CD14-positive monocyte (primary cell): Measurements from ENCODE around the gene ZNF710. TPM values are rescaled to one million over a fixed set of nuclear protein-coding genes. Genes with fewer than 3 reads are reported as not detected.

Experiments
- DNase-seq, 3 donors: peaks; one replicate each; pipeline ENCODE4 v3.0.0-alpha.2; 2011 to 2022
- H2AFZ ChIP-seq: 2 replicates; pipeline ENCODE4 v1.6.0; 2012; ENCODE audit warnings: mild to moderate bottlenecking, low read depth, low read length, inconsistent platforms; ENCODE audit not compliant: insufficient read depth, poor library complexity, severe bottlenecking
- H3K27ac ChIP-seq, 2 donors: 1 replicate in 1 of 2; 2 replicates in 1 of 2; pipeline ENCODE4 v1.5.1; 2012 to 2013; ENCODE audit warnings: low read length in 2 of 2, control low read depth in 1 of 2, inconsistent platforms in 1 of 2, low read depth in 1 of 2, mild to moderate bottlenecking in 1 of 2
- H3K27me3 ChIP-seq, 2 donors: one replicate each; pipeline versions ENCODE4 v1.6.0 to v1.6.1; 2011 to 2013; ENCODE audit warnings: low read length in 2 of 2; ENCODE audit not compliant: control insufficient read depth in 2 of 2, insufficient read depth in 2 of 2
- H3K36me3 ChIP-seq, 2 donors: replicated peaks in 1 of 2; 1 replicate in 1 of 2; 2 replicates in 1 of 2; pipeline versions ENCODE4 v1.5.1 to v1.6.1; 2012 to 2013; ENCODE audit warnings: low read length in 2 of 2, control low read depth in 1 of 2, inconsistent platforms in 1 of 2, mild to moderate bottlenecking in 1 of 2; ENCODE audit not compliant: insufficient read depth in 2 of 2, control insufficient read depth in 1 of 2
- H3K4me1 ChIP-seq, 2 donors: 1 replicate in 1 of 2; 2 replicates in 1 of 2; pipeline versions ENCODE4 v1.5.1 to v1.6.1; 2012 to 2013; ENCODE audit warnings: low read length in 2 of 2, control low read depth in 1 of 2, inconsistent platforms in 1 of 2, mild to moderate bottlenecking in 1 of 2, moderate library complexity in 1 of 2; ENCODE audit not compliant: insufficient read depth in 2 of 2, control insufficient read depth in 1 of 2
- H3K4me2 ChIP-seq: replicated peaks from 2 replicates; pipeline ENCODE3; 2012; ENCODE audit warnings: low read length, moderate library complexity, mild to moderate bottlenecking; ENCODE audit not compliant: poor library complexity, severe bottlenecking; ENCODE audit errors: extremely low read depth
- H3K4me3 ChIP-seq, 3 experiments: fragments of 200-600 bp in 1 of 3; sonication (generic) in 1 of 3; replicated peaks in 1 of 3; 1 replicate in 2 of 3; 2 replicates in 1 of 3; pipeline ENCODE4 v1.5.1; 2011 to 2013; ENCODE audit warnings: low read length in 3 of 3, mild to moderate bottlenecking in 3 of 3, control low read depth in 2 of 3, low read depth in 2 of 3, inconsistent platforms in 1 of 3, moderate library complexity in 1 of 3
- H3K79me2 ChIP-seq: 2 replicates; pipeline ENCODE4 v1.6.0; 2012; ENCODE audit warnings: mild to moderate bottlenecking, control low read depth, inconsistent platforms, low read length, moderate library complexity; ENCODE audit not compliant: insufficient read depth
- H3K9ac ChIP-seq: 2 replicates; pipeline ENCODE4 v1.6.0; 2017; ENCODE audit warnings: low read length, mild to moderate bottlenecking; ENCODE audit not compliant: insufficient read depth, poor library complexity, severe bottlenecking
- H3K9me3 ChIP-seq, 2 donors: replicated peaks in 1 of 2; 1 replicate in 1 of 2; 2 replicates in 1 of 2; pipeline versions ENCODE4 v1.5.1 to v1.6.1; 2012 to 2013; ENCODE audit warnings: low read length in 2 of 2, control low read depth in 1 of 2; ENCODE audit not compliant: control insufficient read depth in 1 of 2, insufficient read depth in 1 of 2
- H4K20me1 ChIP-seq: 2 replicates; pipeline ENCODE4 v1.6.0; 2012; ENCODE audit warnings: mild to moderate bottlenecking, low read length, control low read depth, moderate library complexity; ENCODE audit not compliant: insufficient read depth
- H3K27ac Mint-ChIP-seq, 7 donors: one replicate each; pipeline ENCODE4 v1.8.0; 2020; ENCODE audit warnings: mild to moderate bottlenecking in 7 of 7, mixed read lengths in 7 of 7, moderate library complexity in 6 of 7, inconsistent platforms in 2 of 7
- H3K27me3 Mint-ChIP-seq, 3 donors: one replicate each; pipeline ENCODE4 v1.8.0; 2021 to 2022; ENCODE audit warnings: low read depth in 3 of 3, mild to moderate bottlenecking in 3 of 3, mixed read lengths in 3 of 3, moderate library complexity in 3 of 3, inconsistent platforms in 1 of 3
- H3K36me3 Mint-ChIP-seq, 2 donors: one replicate each; pipeline ENCODE4 v1.8.0; 2020; ENCODE audit warnings: mixed read lengths in 2 of 2, inconsistent platforms in 1 of 2, mild to moderate bottlenecking in 1 of 2
- H3K4me1 Mint-ChIP-seq: one replicate; pipeline ENCODE4 v1.8.0; 2020; ENCODE audit warnings: mild to moderate bottlenecking, mixed read lengths
- H3K4me3 Mint-ChIP-seq, 2 donors: one replicate each; pipeline ENCODE4 v1.8.0; 2020; ENCODE audit warnings: mild to moderate bottlenecking in 2 of 2, mixed read lengths in 2 of 2, moderate library complexity in 1 of 2
- H3K9me3 Mint-ChIP-seq, 7 donors: one replicate each; pipeline ENCODE4 v1.8.0; 2020 to 2022; ENCODE audit warnings: mixed read lengths in 7 of 7, mild to moderate bottlenecking in 6 of 7, moderate library complexity in 6 of 7, inconsistent platforms in 2 of 7
- CTCF ChIP-seq: fragments of 200-600 bp; IDR thresholded peaks from one replicate; pipeline ENCODE4 v1.8.0; 2022; ENCODE audit warnings: antibody characterized with exemption, mild to moderate bottlenecking
- WGBS: methylation state at CpG from one replicate; pipeline ENCODE4 v1.1.5; 2013; ENCODE audit warnings: missing lambda C conversion rate; ENCODE audit not compliant: insufficient coverage; 5-methylcytosine and 5-hydroxymethylcytosine counted together
- intact Hi-C, 2 donors: fragments of 100-400 bp; cut with micrococcal nuclease; formaldehyde crosslinking; loops; one replicate each; pipeline versions ENCODE4 v1.15.0 to v1.15.1; 2023
- polyA plus RNA-seq, 3 donors: library from polyadenylated mRNA; depleted of rRNA in 1 of 3; unstranded in 2 of 3; stranded (reverse) in 1 of 3; fragments of 300-500 nt in 2 of 3; fragments of >200 nt in 1 of 3; fragmentation: Illumina TruSeq in 2 of 3; gene quantifications; 1 replicate in 2 of 3; 2 replicates in 1 of 3; pipeline ENCODE4 v1.2.3, GENCODE V29; 2012 to 2021

ZNF710 gene
- polyA plus RNA-seq, 3 donors: 3.4 to 45.6 (median 4.8) TPM

DNA sequence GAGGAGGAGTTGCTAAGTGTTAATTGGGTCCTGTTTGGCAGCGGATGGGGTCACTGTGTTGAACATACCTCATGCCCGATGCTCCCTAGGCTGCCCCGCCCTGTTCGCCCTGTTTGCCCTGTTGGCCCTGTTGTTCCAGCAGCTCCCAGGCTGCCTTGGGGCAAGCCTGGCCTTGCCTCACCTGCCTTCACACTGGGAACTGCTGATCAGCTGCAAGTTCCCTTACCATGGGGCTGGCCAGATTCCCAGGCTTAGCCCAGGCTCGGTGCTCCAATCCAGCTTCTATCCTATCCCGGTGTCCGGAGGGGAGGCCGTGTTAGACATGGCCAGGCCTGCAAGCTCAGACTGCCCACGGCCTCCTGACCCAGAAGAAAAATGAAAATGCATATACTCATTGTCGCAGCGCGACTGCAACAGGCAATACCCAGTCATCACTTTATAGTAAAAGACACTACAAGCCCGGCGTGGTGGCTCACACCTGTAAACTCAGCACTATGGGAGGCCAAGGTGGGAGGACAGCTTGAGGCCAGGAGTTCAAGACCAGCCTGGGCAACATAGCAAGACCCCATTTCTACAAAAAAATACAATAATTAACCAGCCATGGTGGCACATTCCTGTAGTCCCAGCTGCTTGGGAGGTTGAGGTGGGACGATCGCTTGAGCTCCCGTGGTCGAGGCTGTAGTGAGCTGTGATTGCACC is 42.9 kb upstream of the ZNF710 start:
- H3K27ac ChIP-seq: no peak overlapping the region
- Mint-ChIP-seq H3K4me3 (no peak overlapping the region), H3K9me3 (peaks cover 0 to 8% (median 6%) of the 10 kb centered on the region in 7 donors), H3K27ac (peak overlapping the region in 1 of 7 donors; percentile 40), H3K4me1 (peaks cover 16% of the 10 kb centered on the region), H3K36me3 (no peaks in the 10 kb centered on the region), H3K27me3 (peaks cover 0 to 5% (median 1%) of the 10 kb centered on the region in 3 donors)
- H3K9ac ChIP-seq: no peak overlapping the region
- H3K4me1 ChIP-seq: peaks cover 11 to 16% of the 10 kb centered on the region in 2 donors
- no peak overlapping the region for H2AFZ ChIP-seq
- WGBS: 97% methylated on average over 10 of the region's 18 CpGs
- intact Hi-C loops: no loop called here
- H3K27me3 ChIP-seq: no peaks in the 10 kb centered on the region
- no peak overlapping the region for H3K4me3 ChIP-seq
- no peaks in the 10 kb centered on the region for H3K36me3 ChIP-seq
- no peaks in the 10 kb centered on the region for H4K20me1 ChIP-seq
- TF ChIP-seq CTCF: no peak
- no peak overlapping the region for H3K4me2 ChIP-seq
- H3K9me3 ChIP-seq: no peaks in the 10 kb centered on the region
- no peak for DNase-seq
- H3K79me2 ChIP-seq: no peaks in the 10 kb centered on the region

DNA sequence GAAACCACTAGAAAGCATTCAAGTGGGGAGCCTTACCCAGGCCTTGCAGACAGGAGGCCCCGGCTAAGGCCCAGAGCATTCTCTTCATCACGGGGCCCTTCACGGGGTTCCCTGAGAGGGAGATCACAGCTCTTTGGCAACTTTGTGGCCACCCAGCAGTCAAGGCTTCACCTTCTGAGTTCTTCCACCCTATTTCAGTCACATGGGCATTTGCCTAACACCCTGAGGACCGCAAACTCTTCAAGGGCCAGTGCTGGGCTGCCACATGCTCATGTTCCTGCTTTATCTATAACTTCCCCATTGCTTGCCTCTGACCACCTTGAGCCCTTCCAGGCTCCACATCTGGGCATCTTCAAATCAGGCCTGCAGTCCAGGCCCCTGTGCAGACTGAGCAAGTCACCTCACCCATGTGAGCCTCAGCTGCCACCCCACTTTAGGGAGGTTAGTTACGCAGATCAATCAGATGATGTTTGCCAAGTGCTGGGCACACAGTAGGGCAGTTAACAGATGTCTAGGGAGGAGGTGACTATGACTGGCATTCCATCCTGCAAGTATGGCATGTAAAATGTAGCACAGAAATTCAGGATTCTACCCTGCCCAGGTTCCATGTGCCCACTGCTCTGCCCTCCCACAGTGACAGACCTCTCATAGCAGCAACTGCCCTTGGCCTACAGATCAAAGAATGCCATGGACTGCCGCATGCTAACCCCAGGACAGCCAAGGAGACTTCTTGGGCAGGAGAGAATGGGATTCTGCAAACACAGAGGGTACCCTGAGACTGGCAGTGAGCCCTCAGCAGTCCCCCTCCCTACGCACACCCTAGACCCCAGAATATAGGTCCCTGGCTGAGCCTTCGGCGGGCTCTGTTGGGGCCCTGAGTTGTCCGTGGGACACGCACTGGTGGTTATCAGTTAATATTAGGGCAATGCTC is 37.6 kb upstream of the ZNF710 start:
- WGBS: 20% methylated on average over 5 of the region's 11 CpGs
- peak overlapping the region; percentile 54 to 87 (median 81) for H3K27ac Mint-ChIP-seq
- DNase-seq: peak; percentile 81 to 88 (median 81)

More for the DNA sequence above, 37.6 kb upstream of the ZNF710 start:
- H3K27me3 Mint-ChIP-seq: peaks cover 0 to 1% (median 0%) of the 10 kb centered on the region in 3 donors
- H3K36me3 Mint-ChIP-seq: no peaks in the 10 kb centered on the region
- no peaks in the 10 kb centered on the region for H4K20me1 ChIP-seq
- H3K4me3 ChIP-seq: no peak overlapping the region
- H2AFZ ChIP-seq: no peak overlapping the region
- H3K27me3 ChIP-seq: no peaks in the 10 kb centered on the region
- peaks cover 39 to 45% of the 10 kb centered on the region in 2 donors for H3K4me1 ChIP-seq
- H3K9me3 ChIP-seq: no peaks in the 10 kb centered on the region
- intact Hi-C loops: loop anchor here in 1 of 2 donors (5.0 kb wide), 1 partner anchor 51 kb away; the partner anchor contains the start of gene ARPIN
- no peak overlapping the region for H3K9ac ChIP-seq
- H3K4me1 Mint-ChIP-seq: peaks cover 51% of the 10 kb centered on the region
- H3K4me2 ChIP-seq: no peak overlapping the region
- no peak overlapping the region for H3K4me3 Mint-ChIP-seq
- peaks cover 0 to 6% (median 2%) of the 10 kb centered on the region in 7 donors for H3K9me3 Mint-ChIP-seq
- TF ChIP-seq CTCF: no peak
- no peaks in the 10 kb centered on the region for H3K36me3 ChIP-seq
- peak overlapping the region; percentile 59 to 62 for H3K27ac ChIP-seq
- H3K79me2 ChIP-seq: no peaks in the 10 kb centered on the region
